Lower leg skin (tissue), 4 donors: Measurements from ENCODE around the gene ANO2. TPM values are rescaled to one million over a fixed set of nuclear protein-coding genes. Genes with fewer than 3 reads are reported as not detected.

Experiments used
- DNase-seq, 2 donors: peaks; one replicate each; pipeline ENCODE4 v3.0.0-alpha.2; 2019; ENCODE audit warnings: low spot score in 2 of 2
- H3K4me3 ChIP-seq: fragments of 200-600 bp; sonication (generic); 2 replicates; pipeline ENCODE4 v1.5.1; 2017; ENCODE audit warnings: mild to moderate bottlenecking, low read depth; ENCODE audit not compliant: poor library complexity, severe bottlenecking
- POLR2A ChIP-seq, 2 donors: fragments of 450-650 bp; IDR thresholded peaks; one replicate each; pipeline ENCODE4 v1.6.1; 2016 to 2017; ENCODE audit warnings: antibody characterized with exemption in 2 of 2, mild to moderate bottlenecking in 1 of 2, moderate library complexity in 1 of 2
- WGBS, 2 donors: methylation state at CpG; one replicate each; pipeline ENCODE4 v1.1.5; 2018; 5-methylcytosine and 5-hydroxymethylcytosine counted together
- intact Hi-C: fragments of 100-400 bp; cut with DNase I; formaldehyde crosslinking; loops from one replicate; pipeline ENCODE4 v1.15.0; 2023; ENCODE audit warnings: low total_unique reads
- total RNA-seq, 4 donors: library from RNA; depleted of rRNA; stranded (reverse); fragments of >200 nt; gene quantifications; one replicate each; pipeline ENCODE4 v1.1.0, GENCODE V29; 2016
- TF ChIP-seq, protein P1 (sequence below), 3 donors: fragments of 450-650 bp; IDR thresholded peaks; one replicate each; pipeline ENCODE4 v1.5.1; 2016; ENCODE audit warnings: antibody characterized with exemption in 3 of 3, mild to moderate bottlenecking in 3 of 3, moderate library complexity in 2 of 3

ANO2 gene
- total RNA-seq, 4 donors from 2014 or later = 0.76 to 2.6 (median 1.8) TPM

DNA sequence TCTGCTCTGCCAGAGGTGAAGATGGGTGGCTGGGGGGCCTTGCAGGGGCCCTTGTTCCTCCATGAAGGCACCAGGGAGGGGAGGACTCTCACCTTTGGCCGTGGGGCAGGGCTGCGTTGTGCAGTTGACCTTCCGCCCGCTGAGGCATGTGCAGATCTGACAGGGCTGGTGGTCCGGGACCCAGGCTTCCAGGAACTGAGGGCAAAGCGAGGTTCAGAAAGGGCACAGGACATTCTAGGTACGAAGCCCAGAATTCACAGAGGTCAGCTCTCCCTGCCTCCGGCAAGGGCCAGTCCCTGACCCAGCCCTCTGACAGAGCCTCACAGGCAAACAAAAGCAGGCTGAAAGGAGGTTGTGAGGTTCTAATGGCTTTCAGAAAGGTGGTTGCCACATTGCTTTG lies 40.4 kb upstream of the ANO2 start:
- no peak overlapping the region for H3K4me3 ChIP-seq
- 86 to 87% methylated on average over 8 of the region's 8 CpGs for WGBS, 2 donors
- no peak for DNase-seq
- intact Hi-C loops = loop anchor here (5.0 to 10.0 kb wide), 2 partner anchors 57 to 299 kb away; no protein-coding TSS in a partner anchor
- TF ChIP-seq, protein P1, sequence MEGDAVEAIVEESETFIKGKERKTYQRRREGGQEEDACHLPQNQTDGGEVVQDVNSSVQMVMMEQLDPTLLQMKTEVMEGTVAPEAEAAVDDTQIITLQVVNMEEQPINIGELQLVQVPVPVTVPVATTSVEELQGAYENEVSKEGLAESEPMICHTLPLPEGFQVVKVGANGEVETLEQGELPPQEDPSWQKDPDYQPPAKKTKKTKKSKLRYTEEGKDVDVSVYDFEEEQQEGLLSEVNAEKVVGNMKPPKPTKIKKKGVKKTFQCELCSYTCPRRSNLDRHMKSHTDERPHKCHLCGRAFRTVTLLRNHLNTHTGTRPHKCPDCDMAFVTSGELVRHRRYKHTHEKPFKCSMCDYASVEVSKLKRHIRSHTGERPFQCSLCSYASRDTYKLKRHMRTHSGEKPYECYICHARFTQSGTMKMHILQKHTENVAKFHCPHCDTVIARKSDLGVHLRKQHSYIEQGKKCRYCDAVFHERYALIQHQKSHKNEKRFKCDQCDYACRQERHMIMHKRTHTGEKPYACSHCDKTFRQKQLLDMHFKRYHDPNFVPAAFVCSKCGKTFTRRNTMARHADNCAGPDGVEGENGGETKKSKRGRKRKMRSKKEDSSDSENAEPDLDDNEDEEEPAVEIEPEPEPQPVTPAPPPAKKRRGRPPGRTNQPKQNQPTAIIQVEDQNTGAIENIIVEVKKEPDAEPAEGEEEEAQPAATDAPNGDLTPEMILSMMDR (IDR thresholded peaks at IDR 0.05) = no peak
- TF ChIP-seq POLR2A (IDR thresholded peaks at IDR 0.05) = no peak

DNA sequence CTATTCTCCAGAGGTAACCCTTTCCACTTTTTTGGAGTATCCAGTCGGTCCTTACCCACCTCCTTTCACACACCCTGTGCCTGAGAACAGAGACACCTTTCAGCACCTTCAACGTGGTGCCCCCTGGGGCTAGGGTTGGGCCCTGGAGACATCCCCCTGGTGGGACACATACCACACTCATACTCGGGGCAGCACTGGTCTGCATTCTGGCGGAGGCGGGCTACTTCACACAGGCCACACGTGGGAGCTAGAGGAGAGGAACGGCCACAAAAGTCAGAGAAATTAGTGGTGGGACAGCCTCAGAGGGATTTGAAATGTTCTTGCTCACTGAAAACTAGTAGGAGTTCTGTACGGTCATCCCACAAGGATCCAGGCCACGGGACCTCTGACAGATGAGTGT lies 39.8 kb upstream of the ANO2 start:
- WGBS, 2 donors = 63 to 80% methylated on average over 9 of the region's 9 CpGs
- TF ChIP-seq, protein P1 (IDR thresholded peaks at IDR 0.05) = no peak
- no peak for TF ChIP-seq POLR2A (IDR thresholded peaks at IDR 0.05)
- intact Hi-C loops = loop anchor here (5.0 to 10.0 kb wide), 2 partner anchors 57 to 300 kb away; no protein-coding TSS in a partner anchor
- no peak for DNase-seq
- H3K4me3 ChIP-seq = no peak overlapping the region

DNA sequence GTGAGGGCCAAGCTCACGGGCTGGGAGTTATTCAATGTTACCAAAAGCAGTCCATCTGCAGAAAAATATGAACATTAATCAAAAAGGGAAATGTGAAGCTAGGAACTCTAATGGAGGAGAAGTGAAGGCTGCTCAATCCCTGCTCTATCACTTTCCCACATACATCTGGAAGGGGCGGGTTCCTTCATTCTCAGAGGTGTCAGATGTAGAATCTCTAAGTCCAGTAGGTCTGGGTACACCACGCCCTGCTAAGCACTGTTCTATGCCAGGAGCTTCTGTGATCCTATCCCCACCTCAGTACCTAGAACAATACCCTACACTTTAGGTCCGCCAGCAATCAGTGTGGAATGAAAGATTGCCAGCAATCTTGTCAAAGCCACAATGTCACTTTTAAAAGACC lies 37.0 kb upstream of the ANO2 start:
- TF ChIP-seq, protein P1 (IDR thresholded peaks at IDR 0.05) = no peak
- TF ChIP-seq POLR2A (IDR thresholded peaks at IDR 0.05) = no peak
- 83 to 93% methylated on average over 4 of the region's 4 CpGs for WGBS, 2 donors
- DNase-seq = no peak
- intact Hi-C loops = loop anchor here (10.0 kb wide), 1 partner anchor 303 kb away; no protein-coding TSS in a partner anchor
- no peak overlapping the region for H3K4me3 ChIP-seq

DNA sequence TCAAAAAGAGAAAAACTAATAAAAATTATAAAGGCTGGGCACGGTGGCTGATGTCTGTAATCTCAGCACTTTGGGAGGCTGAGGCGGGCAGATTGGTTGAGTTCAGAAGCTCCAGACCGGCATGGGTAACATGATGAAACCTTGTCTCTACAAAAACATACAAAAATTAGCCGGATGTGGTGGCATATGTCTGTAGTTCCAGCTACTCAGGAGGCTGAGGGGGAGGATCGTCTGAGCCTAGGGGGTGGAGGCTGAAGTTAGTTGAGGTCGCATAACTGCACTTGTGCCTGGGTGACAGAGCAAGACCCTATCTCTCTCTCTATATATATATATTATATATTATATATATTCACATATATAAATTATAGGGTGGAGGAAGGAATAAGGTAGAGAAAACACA lies 32.5 kb upstream of the ANO2 start:
- DNase-seq = no peak
- WGBS, 2 donors = 90 to 91% methylated on average over 6 of the region's 6 CpGs
- TF ChIP-seq, protein P1 (IDR thresholded peaks at IDR 0.05) = no peak
- TF ChIP-seq POLR2A (IDR thresholded peaks at IDR 0.05) = no peak
- intact Hi-C loops = no loop called here
- H3K4me3 ChIP-seq = no peak overlapping the region

DNA sequence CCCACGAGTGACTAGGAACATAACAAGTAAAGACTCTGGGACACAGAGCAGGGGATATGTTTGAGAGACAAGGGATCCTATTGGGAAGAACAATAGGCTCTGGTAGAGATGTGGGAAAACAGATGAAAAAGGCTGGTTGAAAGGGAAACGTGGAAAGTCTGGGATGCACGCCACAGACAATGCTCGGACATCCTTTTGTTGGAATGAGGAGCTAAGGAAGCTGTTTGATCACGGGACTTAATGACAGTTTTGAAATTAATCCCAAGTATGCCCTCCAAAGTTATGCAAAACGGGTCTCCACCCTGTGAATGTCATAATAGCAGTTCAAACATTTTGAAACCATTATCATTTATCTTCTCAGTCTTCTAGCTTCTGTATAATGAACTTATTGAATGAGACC lies 31.7 kb upstream of the ANO2 start:
- intact Hi-C loops = no loop called here
- no peak overlapping the region for H3K4me3 ChIP-seq
- DNase-seq = no peak
- TF ChIP-seq, protein P1 (IDR thresholded peaks at IDR 0.05) = no peak
- TF ChIP-seq POLR2A (IDR thresholded peaks at IDR 0.05) = no peak
- WGBS, 2 donors = 35 to 40% methylated on average over 6 of the region's 6 CpGs

DNA sequence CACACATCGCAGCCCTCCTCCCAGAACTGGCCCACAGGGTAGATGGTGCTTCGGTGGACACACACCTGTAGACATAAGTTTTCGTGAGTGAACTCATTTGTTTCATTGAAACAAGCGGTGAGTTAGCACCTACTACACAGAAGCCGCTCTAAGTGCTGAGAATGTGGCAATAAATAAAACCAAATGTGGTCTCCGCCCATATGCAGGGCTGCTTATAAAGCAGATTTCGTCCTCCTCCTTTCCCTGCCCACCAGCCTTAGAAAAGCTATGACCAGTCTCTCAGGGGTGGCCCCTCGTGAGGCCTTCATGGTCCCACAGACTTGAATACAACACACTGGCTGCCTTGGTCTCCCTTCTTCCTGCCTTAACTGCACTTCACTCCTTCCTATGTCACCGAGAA lies 31.1 kb upstream of the ANO2 start:
- intact Hi-C loops = no loop called here
- no peak for DNase-seq
- TF ChIP-seq, protein P1 (IDR thresholded peaks at IDR 0.05) = no peak
- no peak for TF ChIP-seq POLR2A (IDR thresholded peaks at IDR 0.05)
- no peak overlapping the region for H3K4me3 ChIP-seq
- 86 to 88% methylated on average over 9 of the region's 9 CpGs for WGBS, 2 donors
